Mucosa of descending colon (tissue), 3 donors: ENCODE data around the gene EEPD1. TPM values are rescaled to one million over a fixed set of nuclear protein-coding genes. Genes with fewer than 3 reads are reported as not detected.
A peak's percentile ranks its signal among the peaks of the same experiment; 100 is the strongest.

Experiments used
- ATAC-seq: fragments of 200-7000 bp; cut with Tn5 transposase; one replicate; pipeline ENCODE4 v1.9.1; 2020; ENCODE audit warnings: mild to moderate bottlenecking, moderate library complexity
- DNase-seq, 3 donors: peaks; one replicate each; pipeline ENCODE4 v3.0.0-alpha.2; 2020
- H3K36me3 ChIP-seq: fragments of 200-600 bp; one replicate; pipeline ENCODE4 v1.8.0; 2021; ENCODE audit warnings: low read depth, mild to moderate bottlenecking
- H3K4me1 ChIP-seq: fragments of 200-600 bp; one replicate; pipeline ENCODE4 v1.8.0; 2021; ENCODE audit warnings: low read depth, mild to moderate bottlenecking
- H3K4me3 ChIP-seq: fragments of 200-600 bp; one replicate; pipeline ENCODE4 v1.8.0; 2021; ENCODE audit warnings: mild to moderate bottlenecking
- H3K9me3 ChIP-seq: fragments of 200-600 bp; one replicate; pipeline ENCODE4 v1.8.0; 2021; ENCODE audit warnings: mild to moderate bottlenecking
- intact Hi-C, 2 donors: fragments of 100-400 bp; cut with DNase I in 1 of 2; cut with micrococcal nuclease in 1 of 2; formaldehyde crosslinking; loops; one replicate each; pipeline versions ENCODE4 v1.11.0 to v1.11.1; 2022; cut with DNase I, micrococcal nuclease
- total RNA-seq, 3 donors: library from RNA; stranded (reverse); fragmentation: NEBNext Ultra II Directional in 2 of 3; extraction: Animal tissue kit (Norgen Biotek cat#: 25700) in 2 of 3; gene quantifications; one replicate each; pipeline versions ENCODE4 v1.2.1 to v1.2.4, GENCODE V29; 2021 to 2023
- TF ChIP-seq, protein P1 (sequence below): fragments of 200-600 bp; IDR thresholded peaks from one replicate; pipeline ENCODE4 v1.8.0; 2022; ENCODE audit warnings: antibody characterized with exemption, mild to moderate bottlenecking
- donor health status: DM: no; HTN: no; CAD: no; lungs with moderate emphysema.
- donor health status: DM: no; HTN: no; CAD: no.
- donor health status: DM: no; HTN: yes; CAD: no.

Gene EEPD1
- total RNA-seq, 3 donors from 2014 or later: 9.9 to 16.8 (median 16.3) TPM

DNA sequence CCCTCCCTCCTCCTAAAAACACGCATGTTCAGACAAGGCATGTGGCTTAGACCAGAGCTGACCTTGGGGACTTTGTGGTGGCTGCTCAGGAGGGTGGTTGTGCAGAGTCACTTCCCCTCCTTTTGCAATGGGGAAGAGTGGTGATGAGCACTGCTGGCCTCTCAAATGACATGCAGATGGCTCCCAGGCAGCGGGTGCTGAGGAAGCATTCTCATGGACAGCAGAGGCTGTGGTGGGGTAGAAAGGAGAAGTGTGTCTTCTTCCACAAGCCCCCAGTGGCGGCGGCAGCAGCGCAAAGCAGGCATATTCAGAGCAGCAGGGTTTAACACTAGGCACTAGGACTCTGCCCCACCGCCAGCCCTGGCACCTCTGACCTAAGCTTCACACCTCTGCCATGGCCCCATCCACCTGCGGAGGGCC lies 130.7 kb downstream of the EEPD1 start:
- intact Hi-C loops: no loop called here
- H3K9me3 ChIP-seq: no peaks in the 10 kb centered on the region
- TF ChIP-seq, protein P1, sequence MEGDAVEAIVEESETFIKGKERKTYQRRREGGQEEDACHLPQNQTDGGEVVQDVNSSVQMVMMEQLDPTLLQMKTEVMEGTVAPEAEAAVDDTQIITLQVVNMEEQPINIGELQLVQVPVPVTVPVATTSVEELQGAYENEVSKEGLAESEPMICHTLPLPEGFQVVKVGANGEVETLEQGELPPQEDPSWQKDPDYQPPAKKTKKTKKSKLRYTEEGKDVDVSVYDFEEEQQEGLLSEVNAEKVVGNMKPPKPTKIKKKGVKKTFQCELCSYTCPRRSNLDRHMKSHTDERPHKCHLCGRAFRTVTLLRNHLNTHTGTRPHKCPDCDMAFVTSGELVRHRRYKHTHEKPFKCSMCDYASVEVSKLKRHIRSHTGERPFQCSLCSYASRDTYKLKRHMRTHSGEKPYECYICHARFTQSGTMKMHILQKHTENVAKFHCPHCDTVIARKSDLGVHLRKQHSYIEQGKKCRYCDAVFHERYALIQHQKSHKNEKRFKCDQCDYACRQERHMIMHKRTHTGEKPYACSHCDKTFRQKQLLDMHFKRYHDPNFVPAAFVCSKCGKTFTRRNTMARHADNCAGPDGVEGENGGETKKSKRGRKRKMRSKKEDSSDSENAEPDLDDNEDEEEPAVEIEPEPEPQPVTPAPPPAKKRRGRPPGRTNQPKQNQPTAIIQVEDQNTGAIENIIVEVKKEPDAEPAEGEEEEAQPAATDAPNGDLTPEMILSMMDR: no peak
- H3K4me3 ChIP-seq: no peak overlapping the region
- ATAC-seq (peak; percentile 20), DNase-seq (peak; percentile 43 to 75 (median 47))
- H3K36me3 ChIP-seq: no peaks in the 10 kb centered on the region
- peaks cover 36% of the 10 kb centered on the region for H3K4me1 ChIP-seq

DNA sequence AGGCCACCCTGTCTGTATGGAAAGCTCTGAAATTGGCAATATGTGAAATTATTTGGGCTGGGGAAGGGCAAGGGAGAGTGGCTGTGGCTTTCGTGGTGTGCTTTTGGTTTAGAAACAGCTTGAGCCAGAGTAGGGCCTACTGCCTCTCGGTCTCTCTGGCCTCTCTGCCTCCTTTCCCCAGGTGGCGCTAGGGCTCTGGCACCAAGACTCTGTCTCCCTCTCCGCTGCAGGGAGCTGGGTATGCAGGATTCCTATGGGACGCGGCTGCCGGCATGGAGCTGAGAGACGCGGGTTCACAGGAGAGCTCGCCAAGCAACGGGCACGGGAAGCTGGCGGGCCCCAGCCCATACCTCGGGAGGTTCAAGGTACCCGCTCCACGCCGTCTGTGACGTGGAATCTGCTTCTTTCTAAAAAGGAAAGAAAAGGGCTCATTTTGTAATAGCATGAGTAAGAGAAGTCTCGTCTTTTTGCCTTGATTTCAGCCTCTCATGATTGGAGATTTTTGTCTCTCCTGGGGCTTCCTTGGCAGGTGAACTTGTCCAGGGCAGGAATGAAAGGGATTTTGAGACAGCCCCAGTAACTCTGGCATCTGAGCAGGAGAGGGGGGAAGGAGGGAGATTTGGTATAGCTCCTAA lies 131.5 kb downstream of the EEPD1 start:
- TF ChIP-seq, protein P1: no peak
- H3K9me3 ChIP-seq: no peaks in the 10 kb centered on the region
- no peaks in the 10 kb centered on the region for H3K36me3 ChIP-seq
- peaks cover 36% of the 10 kb centered on the region for H3K4me1 ChIP-seq
- peak in 1 of 3 donors; percentile 58 for DNase-seq
- intact Hi-C loops: no loop called here
- no peak overlapping the region for H3K4me3 ChIP-seq
- ATAC-seq: no peak

DNA sequence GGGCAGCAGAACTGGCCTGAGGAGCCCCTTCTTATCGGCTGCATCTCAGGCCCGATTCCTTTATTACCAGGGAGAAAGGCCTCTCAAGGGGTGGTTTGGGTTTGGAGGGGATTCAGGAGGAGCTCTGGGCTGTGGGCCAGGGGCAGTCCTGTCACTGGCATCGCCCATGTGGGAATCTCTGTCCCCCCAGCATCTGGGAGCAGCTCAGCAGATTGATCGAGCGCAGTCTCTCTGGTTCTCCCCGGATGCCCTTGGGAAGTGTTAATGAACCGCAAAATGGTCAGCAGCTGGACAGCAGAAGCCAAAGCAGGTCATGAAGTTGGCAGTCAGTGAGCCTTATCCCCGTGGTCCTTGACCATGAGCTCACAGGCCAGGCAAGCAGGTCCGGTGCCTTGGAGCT lies 132.2 kb downstream of the EEPD1 start:
- intact Hi-C loops: no loop called here
- DNase-seq: no peak
- no peak overlapping the region for H3K4me3 ChIP-seq
- TF ChIP-seq, protein P1: no peak
- no peaks in the 10 kb centered on the region for H3K36me3 ChIP-seq
- H3K4me1 ChIP-seq: peaks cover 39% of the 10 kb centered on the region
- H3K9me3 ChIP-seq: no peaks in the 10 kb centered on the region
- ATAC-seq: no peak

DNA sequence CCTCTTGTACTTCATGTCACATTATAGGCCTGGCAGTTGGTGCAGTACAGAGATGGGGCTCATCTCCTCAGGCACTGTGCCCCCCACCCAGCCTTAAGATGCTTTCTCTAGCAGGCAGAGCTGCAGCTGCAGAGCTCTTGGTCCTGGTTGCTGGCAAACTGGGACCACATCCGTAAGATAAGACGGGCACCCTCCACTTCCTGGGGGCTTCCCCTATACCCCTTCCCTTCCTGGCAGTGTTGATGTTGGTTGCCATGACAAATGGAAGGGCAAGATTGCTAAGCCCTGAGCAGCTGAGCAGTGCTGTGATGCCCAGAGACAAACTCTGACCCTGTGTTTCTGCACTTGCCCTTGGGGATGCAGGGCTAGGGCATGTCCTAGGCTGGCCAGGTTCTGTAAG lies 133.2 kb downstream of the EEPD1 start:
- ATAC-seq (no peak), DNase-seq (no peak)
- Histone ChIP-seq H3K36me3 (no peaks in the 10 kb centered on the region), H3K4me1 (peaks cover 34% of the 10 kb centered on the region), H3K9me3 (no peaks in the 10 kb centered on the region), H3K4me3 (no peak overlapping the region)
- TF ChIP-seq, protein P1: no peak
- intact Hi-C loops: no loop called here

DNA sequence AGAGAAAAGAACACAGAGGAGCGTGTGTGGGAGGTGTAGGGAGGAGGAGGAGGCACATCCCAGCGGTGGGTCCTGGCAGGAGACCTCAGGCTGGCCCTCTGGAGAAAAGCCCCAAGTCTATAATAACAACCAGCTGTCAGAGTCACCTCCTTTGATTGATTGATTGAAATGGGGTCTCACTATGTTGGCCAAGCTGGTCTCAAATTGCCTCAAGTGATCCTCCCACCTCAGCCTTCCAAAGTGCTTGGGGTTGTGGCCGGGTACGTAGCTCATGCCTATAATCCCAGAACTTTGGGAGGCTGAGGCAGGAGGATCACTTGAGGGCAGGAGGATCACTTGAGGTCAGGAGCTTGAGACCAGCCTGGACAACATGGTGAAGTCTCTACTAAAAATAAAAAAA lies 133.6 kb downstream of the EEPD1 start:
- intact Hi-C loops: no loop called here

More for the DNA sequence above, 133.6 kb downstream of the EEPD1 start:
- Histone ChIP-seq H3K36me3 (no peaks in the 10 kb centered on the region), H3K4me1 (peaks cover 33% of the 10 kb centered on the region), H3K4me3 (no peak overlapping the region), H3K9me3 (no peaks in the 10 kb centered on the region)
- ATAC-seq: no peak
- DNase-seq: no peak
- TF ChIP-seq, protein P1: no peak
